ENCODE data around the gene TNS1.

The TNS1 gene

DNA sequence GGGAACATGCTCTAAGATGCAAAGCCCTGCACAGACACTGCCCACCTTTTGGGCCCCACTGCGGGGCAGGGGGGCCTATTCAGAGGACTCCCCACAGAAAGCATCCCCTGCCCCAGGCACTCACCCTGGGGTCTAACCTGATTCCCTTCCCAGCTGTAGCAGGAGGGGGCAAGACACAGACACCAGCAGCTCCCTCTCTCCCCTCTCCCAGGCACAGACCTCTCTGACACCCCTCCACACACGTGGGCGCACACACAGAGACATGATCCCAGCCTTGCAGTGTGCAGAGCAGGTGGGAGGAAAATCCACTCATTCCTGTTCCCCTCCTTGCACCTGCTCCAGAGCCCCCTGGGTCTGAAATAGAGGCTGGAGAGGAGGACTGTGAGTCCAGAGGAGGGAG lies 10.7 kb downstream of the TNS1 start:
- TF ChIP-seq GABPA (IDR thresholded peaks at IDR 0.05; ENCODE audit: low read depth) (no peak), POLR2AphosphoS5 (IDR thresholded peaks at IDR 0.05; ENCODE audit: low read depth) (no peak), REST (IDR thresholded peaks at IDR 0.05; ENCODE audit: insufficient replicate concordance, low read depth) (no peak), SPI1 (IDR thresholded peaks at IDR 0.05; ENCODE audit: borderline replicate concordance, low read depth) (no peak)
- TF ChIP-seq, protein P1, sequence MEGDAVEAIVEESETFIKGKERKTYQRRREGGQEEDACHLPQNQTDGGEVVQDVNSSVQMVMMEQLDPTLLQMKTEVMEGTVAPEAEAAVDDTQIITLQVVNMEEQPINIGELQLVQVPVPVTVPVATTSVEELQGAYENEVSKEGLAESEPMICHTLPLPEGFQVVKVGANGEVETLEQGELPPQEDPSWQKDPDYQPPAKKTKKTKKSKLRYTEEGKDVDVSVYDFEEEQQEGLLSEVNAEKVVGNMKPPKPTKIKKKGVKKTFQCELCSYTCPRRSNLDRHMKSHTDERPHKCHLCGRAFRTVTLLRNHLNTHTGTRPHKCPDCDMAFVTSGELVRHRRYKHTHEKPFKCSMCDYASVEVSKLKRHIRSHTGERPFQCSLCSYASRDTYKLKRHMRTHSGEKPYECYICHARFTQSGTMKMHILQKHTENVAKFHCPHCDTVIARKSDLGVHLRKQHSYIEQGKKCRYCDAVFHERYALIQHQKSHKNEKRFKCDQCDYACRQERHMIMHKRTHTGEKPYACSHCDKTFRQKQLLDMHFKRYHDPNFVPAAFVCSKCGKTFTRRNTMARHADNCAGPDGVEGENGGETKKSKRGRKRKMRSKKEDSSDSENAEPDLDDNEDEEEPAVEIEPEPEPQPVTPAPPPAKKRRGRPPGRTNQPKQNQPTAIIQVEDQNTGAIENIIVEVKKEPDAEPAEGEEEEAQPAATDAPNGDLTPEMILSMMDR (IDR thresholded peaks at IDR 0.05; ENCODE audit: insufficient read depth, low read length): no peak
- Histone ChIP-seq H3K27ac (replicated peaks) (no peak overlapping the region), H3K4me3 (replicated peaks; ENCODE audit: insufficient read depth, low read length) (no peak overlapping the region), H3K27me3 (ENCODE audit: insufficient read depth, poor library complexity, severe bottlenecking) (no peaks in the 10 kb centered on the region)
- DNase-seq (ENCODE audit: low read depth in 1 of 2, low spot score in 1 of 2): no peak

DNA sequence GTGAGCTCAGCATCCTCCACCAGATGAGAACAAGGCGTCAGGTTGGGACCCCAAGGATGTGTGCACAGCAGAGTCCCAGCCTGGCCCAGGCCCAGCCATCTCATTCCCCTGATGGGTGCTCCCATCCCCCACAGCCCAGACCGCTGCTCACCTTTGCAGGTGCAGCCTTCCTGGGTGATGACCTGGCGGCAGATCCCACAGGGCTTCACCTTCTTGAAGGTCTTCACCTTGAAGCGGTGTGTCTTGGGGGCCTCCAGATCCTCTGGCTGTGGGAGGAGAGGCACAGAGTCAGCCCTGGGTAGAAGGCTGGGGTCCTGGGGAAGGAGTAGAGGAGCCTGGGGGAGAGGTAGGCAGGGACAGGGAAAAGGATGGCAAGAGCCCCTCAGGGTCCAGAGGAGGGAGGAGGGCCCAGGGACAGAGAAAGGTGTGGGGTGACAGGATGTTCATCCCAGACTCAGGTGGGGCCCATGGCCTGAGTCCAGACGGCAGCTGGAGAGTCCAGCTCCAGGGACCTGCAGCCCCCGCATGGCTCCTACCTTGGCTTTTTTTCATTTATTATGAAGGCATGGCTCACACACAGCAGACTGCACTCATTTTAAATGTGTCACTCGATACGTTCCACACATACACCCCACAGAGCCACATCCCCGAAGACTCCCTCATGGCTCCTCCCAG lies 11.9 kb downstream of the TNS1 start:
- DNase-seq (ENCODE audit: low read depth in 1 of 2, low spot score in 1 of 2): no peak
- TF ChIP-seq GABPA (IDR thresholded peaks at IDR 0.05; ENCODE audit: low read depth): no peak
- TF ChIP-seq, protein P1 (IDR thresholded peaks at IDR 0.05; ENCODE audit: insufficient read depth, low read length): no peak
- no peak for TF ChIP-seq REST (IDR thresholded peaks at IDR 0.05; ENCODE audit: insufficient replicate concordance, low read depth)
- no peak for TF ChIP-seq SPI1 (IDR thresholded peaks at IDR 0.05; ENCODE audit: borderline replicate concordance, low read depth)
- TF ChIP-seq POLR2AphosphoS5 (IDR thresholded peaks at IDR 0.05; ENCODE audit: low read depth): no peak
- no peak overlapping the region for H3K27ac ChIP-seq (replicated peaks)
- no peak overlapping the region for H3K4me3 ChIP-seq (replicated peaks; ENCODE audit: insufficient read depth, low read length)
- H3K27me3 ChIP-seq (ENCODE audit: insufficient read depth, poor library complexity, severe bottlenecking): no peaks in the 10 kb centered on the region

GRCh38 chr2:217990389-217990788 lies 12.4 kb downstream of the TNS1 start:
- TF ChIP-seq, protein P1 (IDR thresholded peaks at IDR 0.05; ENCODE audit: insufficient read depth, low read length): no peak
- TF ChIP-seq POLR2AphosphoS5 (IDR thresholded peaks at IDR 0.05; ENCODE audit: low read depth): no peak
- TF ChIP-seq REST (IDR thresholded peaks at IDR 0.05; ENCODE audit: insufficient replicate concordance, low read depth): no peak
- TF ChIP-seq SPI1 (IDR thresholded peaks at IDR 0.05; ENCODE audit: borderline replicate concordance, low read depth): no peak
- no peak for TF ChIP-seq GABPA (IDR thresholded peaks at IDR 0.05; ENCODE audit: low read depth)
- DNase-seq (ENCODE audit: low read depth in 1 of 2, low spot score in 1 of 2): no peak
- H3K4me3 ChIP-seq (replicated peaks; ENCODE audit: insufficient read depth, low read length): no peak overlapping the region
- no peak overlapping the region for H3K27ac ChIP-seq (replicated peaks)
- H3K27me3 ChIP-seq (ENCODE audit: insufficient read depth, poor library complexity, severe bottlenecking): no peaks in the 10 kb centered on the region
